Upper lobe of left lung (tissue), 4 donors: ENCODE measurements around the gene UCK2.

Source experiments
- CTCF ChIP-seq, 6 experiments: fragments of 450-650 bp in 4 of 6; fragments of 200-600 bp in 2 of 6; sonication (generic) in 2 of 6; IDR thresholded peaks; one replicate each; pipeline ENCODE4 v1.5.1; 2016 to 2019; ENCODE audit warnings: antibody characterized with exemption in 6 of 6
- EP300 ChIP-seq, 4 donors: sonication (generic); formaldehyde crosslinking; IDR thresholded peaks; one replicate each; pipeline ENCODE4 v1.5.1; 2017; ENCODE audit warnings: antibody characterized with exemption in 4 of 4, control low read depth in 2 of 4
- POLR2A ChIP-seq, 4 donors: fragments of 450-650 bp; IDR thresholded peaks; one replicate each; pipeline ENCODE4 v1.5.1; 2016 to 2017; ENCODE audit warnings: antibody characterized with exemption in 4 of 4, mild to moderate bottlenecking in 2 of 4
- POLR2AphosphoS5 ChIP-seq, 2 donors: sonication (generic); formaldehyde crosslinking; IDR thresholded peaks; one replicate each; pipeline ENCODE4 v1.5.1; 2017; ENCODE audit warnings: antibody characterized with exemption in 2 of 2

DNA sequence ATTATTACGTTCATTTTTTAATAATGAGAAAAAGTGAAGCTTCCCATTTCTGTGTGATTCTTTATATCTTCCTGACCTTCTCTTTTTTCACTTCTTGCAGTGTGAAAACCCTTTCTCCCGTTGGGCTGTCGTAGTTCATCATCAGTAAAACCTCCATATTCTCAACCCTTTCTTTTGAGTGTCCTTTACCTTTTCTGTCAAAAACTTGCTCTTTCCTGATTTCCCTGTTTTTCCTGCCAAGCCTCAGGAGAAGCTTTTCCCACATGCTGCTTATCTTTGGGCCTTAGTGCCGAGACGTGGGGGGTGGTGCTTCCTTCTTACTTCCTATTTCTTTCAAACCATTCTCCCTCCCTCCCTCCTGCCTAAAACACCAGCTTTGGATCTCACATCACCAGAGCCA lies 46.1 kb downstream of the UCK2 start:
- TF ChIP-seq POLR2AphosphoS5 (IDR thresholded peaks at IDR 0.05) (no peak), CTCF (IDR thresholded peaks at IDR 0.05) (no peak), POLR2A (IDR thresholded peaks at IDR 0.05) (no peak), EP300 (IDR thresholded peaks at IDR 0.05) (no peak)
